A549 (cell line): Measurements from ENCODE around the gene GGNBP2. TPM values are rescaled to one million over a fixed set of nuclear protein-coding genes. Genes with fewer than 3 reads are reported as not detected.

Experiments
- ATAC-seq, 2 experiments: fragments of 200-7000 bp in 1 of 2; fragments of >200 bp in 1 of 2; cut with Nextera tagmentation in 1 of 2; cut with Tn5 transposase in 1 of 2; 3 replicates each; pipeline versions ENCODE4 v1.8.0 to v1.9.1; 2018 to 2020; ENCODE audit warnings: mild to moderate bottlenecking in 1 of 2, moderate library complexity in 1 of 2
- CTCF ChIA-PET: fragments of 300-600 bp; sonication (Branson Sonifier 250); formaldehyde crosslinking; extraction: SDS; loops from one replicate; lab custom pipeline; 2021; ENCODE audit warnings: antibody characterized with exemption, inconsistent platforms; lab: Yijun Ruan, JAX
- POLR2A ChIA-PET: fragments of 350-600 bp; formaldehyde crosslinking; extraction: SDS; loops from one replicate; lab custom pipeline; 2021; ENCODE audit warnings: antibody characterized with exemption, inconsistent platforms; lab: Yijun Ruan, JAX
- DNase-seq, 2 experiments: peaks; one replicate each; pipeline versions ENCODE4 v3.0.0 to v3.0.0-alpha.2; 2011 to 2016; ENCODE audit warnings: low read depth in 1 of 2, low spot score in 1 of 2
- FAIRE-seq: peaks from 2 replicates; lab custom pipeline; 2011; peaks lifted over from hg19 to GRCh38; lab: Jason Lieb, UNC
- H3K27ac ChIP-seq, 2 experiments: fragments of >200 bp; sonication (Bioruptor Twin); formaldehyde crosslinking; 3 replicates each; pipeline ENCODE4 v1.5.1; 2016 to 2017
- H3K4me1 ChIP-seq: fragments of >200 bp; sonication (Bioruptor Twin); formaldehyde crosslinking; 3 replicates; pipeline ENCODE4 v1.6.1; 2016
- H3K4me2 ChIP-seq: fragments of >200 bp; sonication (Bioruptor Twin); formaldehyde crosslinking; 3 replicates; pipeline ENCODE4 v1.6.1; 2016
- H3K4me3 ChIP-seq: fragments of >200 bp; sonication (Bioruptor Twin); formaldehyde crosslinking; 3 replicates; pipeline ENCODE4 v1.5.1; 2016
- H3K9me3 ChIP-seq: fragments of >200 bp; sonication (Bioruptor Twin); formaldehyde crosslinking; 3 replicates; pipeline ENCODE4 v1.6.1; 2016
- BHLHE40 ChIP-seq: IDR thresholded peaks from 2 replicates; pipeline ENCODE4 v1.6.1; 2012; ENCODE audit warnings: low read depth, low read length, inconsistent platforms
- CBX2 ChIP-seq: fragments of 200-600 bp; sonication (generic); IDR thresholded peaks from 2 replicates; pipeline ENCODE4 v1.6.1; 2016; ENCODE audit warnings: low read depth, mild to moderate bottlenecking, borderline replicate concordance
- E2F6 ChIP-seq: IDR thresholded peaks from 2 replicates; pipeline ENCODE4 v1.6.1; 2012; ENCODE audit warnings: low read depth, borderline replicate concordance
- EHF ChIP-seq: fragments of 250-450 bp; sonication (Bioruptor Pico); IDR thresholded peaks from 2 replicates; pipeline ENCODE4 v1.5.0; 2020; ENCODE audit warnings: mild to moderate bottlenecking
- EP300 ChIP-seq, 2 experiments: fragments of >200 bp; sonication (Bioruptor Twin); formaldehyde crosslinking; IDR thresholded peaks; 2 replicates in 1 of 2; 3 replicates in 1 of 2; pipeline ENCODE4 v1.6.1; 2016 to 2017
- ESRRA ChIP-seq: fragments of 150-350 bp; IDR thresholded peaks from 2 replicates; pipeline ENCODE4 v1.6.1; 2014; ENCODE audit warnings: mild to moderate bottlenecking, low read length, borderline replicate concordance
- FOXS1 ChIP-seq: fragments of 250-450 bp; sonication (Bioruptor Pico); IDR thresholded peaks from 2 replicates; pipeline ENCODE4 v1.5.0; 2020; ENCODE audit warnings: mild to moderate bottlenecking, moderate library complexity
- HDAC2 ChIP-seq: fragments of 200-600 bp; sonication (generic); IDR thresholded peaks from 2 replicates; pipeline ENCODE4 v1.6.1; 2016
- HES2 ChIP-seq: fragments of >200 bp; sonication (Bioruptor Twin); formaldehyde crosslinking; IDR thresholded peaks from 2 replicates; pipeline ENCODE4 v1.6.1; 2016
- HMGXB4 ChIP-seq: fragments of 250-450 bp; sonication (Bioruptor Pico); IDR thresholded peaks from 2 replicates; pipeline ENCODE4 v1.5.0; 2021; ENCODE audit warnings: mild to moderate bottlenecking, moderate library complexity, borderline replicate concordance
- HOXA7 ChIP-seq: fragments of 250-450 bp; sonication (Bioruptor Pico); IDR thresholded peaks from 2 replicates; pipeline ENCODE4 v1.5.0; 2020; ENCODE audit warnings: mild to moderate bottlenecking, moderate library complexity
- HOXB5 ChIP-seq: fragments of 250-450 bp; sonication (Bioruptor Pico); IDR thresholded peaks from 2 replicates; pipeline ENCODE4 v1.5.0; 2020; ENCODE audit warnings: mild to moderate bottlenecking, moderate library complexity
- JUNB ChIP-seq: fragments of >200 bp; sonication (Bioruptor Twin); formaldehyde crosslinking; IDR thresholded peaks from 2 replicates; pipeline ENCODE4 v1.6.1; 2016
- KDM1A ChIP-seq: fragments of 200-600 bp; sonication (generic); IDR thresholded peaks from 2 replicates; pipeline ENCODE4 v1.6.1; 2016; ENCODE audit warnings: low read depth, mild to moderate bottlenecking
- KDM5A ChIP-seq: fragments of 200-600 bp; sonication (generic); IDR thresholded peaks from 2 replicates; pipeline ENCODE4 v1.6.1; 2016; ENCODE audit warnings: antibody characterized with exemption, mild to moderate bottlenecking
- MAX ChIP-seq: IDR thresholded peaks from 2 replicates; pipeline ENCODE4 v1.6.1; 2012
- NR3C1 ChIP-seq: fragments of >200 bp; sonication (Bioruptor Twin); formaldehyde crosslinking; IDR thresholded peaks from 3 replicates; pipeline ENCODE4 v1.6.1; 2017
- POLR2AphosphoS2 ChIP-seq: conservative IDR thresholded peaks from 2 replicates; pipeline ENCODE4 v1.6.1; 2012; ENCODE audit warnings: low read length, improper control_type of control experiment, inconsistent platforms
- RAD21 ChIP-seq, 2 experiments: fragments of >200 bp in 1 of 2; sonication (Bioruptor Twin) in 1 of 2; formaldehyde crosslinking in 1 of 2; IDR thresholded peaks in 1 of 2; conservative IDR thresholded peaks in 1 of 2; 2 replicates in 1 of 2; 3 replicates in 1 of 2; pipeline ENCODE4 v1.6.1; 2012 to 2018; ENCODE audit warnings: inconsistent platforms in 1 of 2
- RARB ChIP-seq: fragments of 250-450 bp; sonication (Bioruptor Pico); IDR thresholded peaks from 2 replicates; pipeline ENCODE4 v1.8.0; 2021; ENCODE audit warnings: mild to moderate bottlenecking, moderate library complexity
- RNF2 ChIP-seq: fragments of 200-600 bp; sonication (generic); IDR thresholded peaks from 2 replicates; pipeline ENCODE4 v1.6.1; 2016; ENCODE audit warnings: low read depth, mild to moderate bottlenecking, antibody characterized with exemption, moderate library complexity, borderline replicate concordance
- TP53 ChIP-seq: fragments of 250-450 bp; sonication (Bioruptor Pico); IDR thresholded peaks from 2 replicates; pipeline ENCODE4 v1.5.0; 2021; ENCODE audit warnings: mild to moderate bottlenecking, moderate library complexity
- ZC3H11A ChIP-seq: fragments of 450-650 bp; IDR thresholded peaks from 2 replicates; pipeline ENCODE4 v1.6.1; 2014; ENCODE audit warnings: antibody characterized with exemption, mild to moderate bottlenecking
- ZNF302 ChIP-seq: fragments of 250-450 bp; sonication (Bioruptor Pico); IDR thresholded peaks from 2 replicates; pipeline ENCODE4 v1.9.0; 2021; ENCODE audit warnings: inconsistent platforms, mild to moderate bottlenecking, moderate library complexity
- ZSCAN20 ChIP-seq: fragments of 250-450 bp; sonication (Bioruptor Pico); IDR thresholded peaks from 2 replicates; pipeline ENCODE4 v1.8.0; 2022; ENCODE audit warnings: mild to moderate bottlenecking, moderate library complexity
- WGBS: methylation state at CpG from one replicate; pipeline ENCODE4 v1.1.6; 2017; ENCODE audit errors: missing lambda C conversion rate; 5-methylcytosine and 5-hydroxymethylcytosine counted together
- polyA plus RNA-seq, 4 experiments: library from polyadenylated mRNA; depleted of rRNA in 3 of 4; stranded (reverse); fragments of >200 nt; fragmentation: RNase III in 1 of 4; extraction: RNeasy Plus Mini Kit Qiagen cat#74134 plus additional on column Dnase treatment in 1 of 4; gene quantifications; 2 replicates in 3 of 4; 3 replicates in 1 of 4; pipeline ENCODE4 v1.2.3, GENCODE V29; 2011 to 2017

The GGNBP2 gene
- polyA plus RNA-seq, 2 of the 4 experiments (the other 2 are of a cell fraction) = 83.7 to 144 TPM

GRCh38 chr17:36514856-36515255, 29.9 kb upstream of the GGNBP2 start:
- Histone ChIP-seq H3K4me1 (no peaks in the 10 kb centered on the region), H3K9me3 (no peaks in the 10 kb centered on the region), H3K27ac (no peak overlapping the region), H3K4me3 (no peak overlapping the region), H3K4me2 (no peak overlapping the region)
- TF ChIP-seq POLR2AphosphoS2 (0 out of 2 replicates have a peak, but pooled peaks have one; percentile 31), HES2 (no peak)
- ChIA-PET CTCF (interaction anchor here (1.1 to 4.2 kb wide), 6 partner anchors 9 to 32 kb away, joined by 3 to 16 read pairs (median 10); partner anchors contain the start of genes MYO19 and PIGW), POLR2A (interaction anchor here (1.4 kb wide), 1 partner anchor 19 kb away, joined by 5 read pairs; the partner anchor contains the start of genes MYO19 and PIGW)
- 100% methylated on average over 3 of the region's 3 CpGs for WGBS
- FAIRE-seq (no peak), DNase-seq (no peak), ATAC-seq (no peak; a peak in 1 of 6 replicates)

GRCh38 chr17:36515837-36516236, 28.9 kb upstream of the GGNBP2 start:
- H3K4me2 ChIP-seq = no peak overlapping the region
- no peak overlapping the region for H3K4me3 ChIP-seq
- POLR2A ChIA-PET = no interaction called here
- 94% methylated on average over 4 of the region's 4 CpGs for WGBS
- H3K9me3 ChIP-seq = no peaks in the 10 kb centered on the region
- ATAC-seq = no peak
- no peak for FAIRE-seq
- TF ChIP-seq HDAC2 (no peak), CBX2 (no peak), FOXS1 (CRISPR knock-in tag) (no peak), E2F6 (no peak), KDM5A (no peak), HOXA7 (CRISPR knock-in tag) (no peak), ZSCAN20 (CRISPR knock-in tag) (no peak), MAX (no peak), HMGXB4 (CRISPR knock-in tag) (no peak), BHLHE40 (no peak), RNF2 (no peak), JUNB (no peak), TP53 (CRISPR knock-in tag) (no peak), ZC3H11A (no peak), EHF (no peak), RAD21 (conservative IDR thresholded peaks at IDR 0.05 in 1 of 2, IDR thresholded peaks at IDR 0.05 in 1 of 2) (no peak)
- CTCF ChIA-PET = interaction anchor here (0.7 to 4.2 kb wide), 7 partner anchors 9 to 532 kb away, joined by 3 to 16 read pairs (median 5); partner anchors contain the start of genes MYO19 and PIGW
- H3K4me1 ChIP-seq = no peaks in the 10 kb centered on the region
- DNase-seq = no peak
- H3K27ac ChIP-seq = no peak overlapping the region

GRCh38 chr17:36523113-36523512, 21.6 kb upstream of the GGNBP2 start:
- ATAC-seq = no peak
- POLR2A ChIA-PET = no interaction called here
- no peak for DNase-seq
- 90% methylated on average over 2 of the region's 2 CpGs for WGBS
- H3K4me1 ChIP-seq = no peaks in the 10 kb centered on the region
- H3K4me2 ChIP-seq = no peak overlapping the region
- no peak for FAIRE-seq
- TF ChIP-seq TP53 (CRISPR knock-in tag) (no peak), RARB (CRISPR knock-in tag) (no peak), EP300 (IDR thresholded peaks at IDR 0.05) (no peak), JUNB (no peak), KDM1A (no peak), HDAC2 (no peak), ZNF302 (CRISPR knock-in tag) (no peak), ZC3H11A (no peak), ESRRA (no peak), NR3C1 (no peak), HOXB5 (CRISPR knock-in tag) (no peak), ZSCAN20 (CRISPR knock-in tag) (no peak), CBX2 (no peak), FOXS1 (CRISPR knock-in tag) (no peak), E2F6 (no peak)
- TF ChIP-seq, all 56 proteins: peak for 0
- CTCF ChIA-PET = interaction anchor here (1.5 to 1.7 kb wide), 2 partner anchors 11 to 15 kb away, joined by 3 to 5 read pairs; partner anchors contain the start of gene MYO19
- no peak overlapping the region for H3K27ac ChIP-seq
- no peak overlapping the region for H3K4me3 ChIP-seq
- H3K9me3 ChIP-seq = no peaks in the 10 kb centered on the region
